Measurements from ENCODE around the gene INPP5J.
A peak's percentile ranks its signal among the peaks of the same experiment; 100 is the strongest.

INPP5J gene

DNA sequence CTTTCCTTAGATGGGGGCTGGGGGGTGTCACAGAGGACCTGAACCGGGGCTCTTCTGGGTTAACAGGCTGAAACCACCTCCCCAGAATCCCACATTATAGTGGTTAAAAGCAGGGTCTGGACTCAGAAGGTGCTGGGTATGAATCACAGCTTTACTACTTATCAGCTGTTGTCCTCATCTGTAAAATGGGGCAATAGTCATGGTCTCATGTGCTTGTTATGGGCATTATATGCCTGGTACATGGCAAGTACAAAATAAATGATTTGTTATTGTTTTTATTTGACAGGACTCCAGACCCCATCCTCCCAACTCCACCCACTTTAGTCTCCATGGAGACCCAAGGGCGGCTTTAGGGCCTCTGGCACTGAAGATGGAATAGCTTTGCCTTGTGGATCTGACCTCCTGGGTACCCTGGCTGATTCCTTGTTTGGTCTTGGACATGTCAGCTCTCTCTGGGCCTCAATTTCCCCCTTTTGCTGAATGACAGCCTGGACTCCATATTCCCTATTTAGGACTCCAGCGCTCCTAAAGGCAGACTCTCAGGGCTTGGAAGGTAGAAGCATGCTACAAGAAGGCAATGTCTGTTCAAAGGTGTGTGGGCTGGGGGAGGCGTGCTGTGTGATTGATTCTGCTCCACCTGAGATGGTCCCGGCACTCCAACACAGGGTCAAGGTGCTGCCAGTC lies 42.5 kb upstream of the INPP5J start:
- no peak overlapping the region for H3K27ac ChIP-seq
- peaks cover 30 to 42% of the 10 kb centered on the region in 2 experiments for H3K4me1 ChIP-seq (ENCODE audit: control insufficient read depth in 1 of 2, insufficient read depth in 1 of 2, low read depth in 1 of 2, low read length in 1 of 2)
- TF ChIP-seq, protein P1, sequence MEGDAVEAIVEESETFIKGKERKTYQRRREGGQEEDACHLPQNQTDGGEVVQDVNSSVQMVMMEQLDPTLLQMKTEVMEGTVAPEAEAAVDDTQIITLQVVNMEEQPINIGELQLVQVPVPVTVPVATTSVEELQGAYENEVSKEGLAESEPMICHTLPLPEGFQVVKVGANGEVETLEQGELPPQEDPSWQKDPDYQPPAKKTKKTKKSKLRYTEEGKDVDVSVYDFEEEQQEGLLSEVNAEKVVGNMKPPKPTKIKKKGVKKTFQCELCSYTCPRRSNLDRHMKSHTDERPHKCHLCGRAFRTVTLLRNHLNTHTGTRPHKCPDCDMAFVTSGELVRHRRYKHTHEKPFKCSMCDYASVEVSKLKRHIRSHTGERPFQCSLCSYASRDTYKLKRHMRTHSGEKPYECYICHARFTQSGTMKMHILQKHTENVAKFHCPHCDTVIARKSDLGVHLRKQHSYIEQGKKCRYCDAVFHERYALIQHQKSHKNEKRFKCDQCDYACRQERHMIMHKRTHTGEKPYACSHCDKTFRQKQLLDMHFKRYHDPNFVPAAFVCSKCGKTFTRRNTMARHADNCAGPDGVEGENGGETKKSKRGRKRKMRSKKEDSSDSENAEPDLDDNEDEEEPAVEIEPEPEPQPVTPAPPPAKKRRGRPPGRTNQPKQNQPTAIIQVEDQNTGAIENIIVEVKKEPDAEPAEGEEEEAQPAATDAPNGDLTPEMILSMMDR (IDR thresholded peaks at IDR 0.05) = no peak
- H3K27me3 ChIP-seq = peaks cover 4% of the 10 kb centered on the region
- H3K4me3 ChIP-seq (ENCODE audit: low read depth in 1 of 2, low read length in 1 of 2) = peak overlapping the region; percentile 63 to 65
- H3K9me3 ChIP-seq = no peaks in the 10 kb centered on the region
- no peaks in the 10 kb centered on the region for H3K36me3 ChIP-seq

DNA sequence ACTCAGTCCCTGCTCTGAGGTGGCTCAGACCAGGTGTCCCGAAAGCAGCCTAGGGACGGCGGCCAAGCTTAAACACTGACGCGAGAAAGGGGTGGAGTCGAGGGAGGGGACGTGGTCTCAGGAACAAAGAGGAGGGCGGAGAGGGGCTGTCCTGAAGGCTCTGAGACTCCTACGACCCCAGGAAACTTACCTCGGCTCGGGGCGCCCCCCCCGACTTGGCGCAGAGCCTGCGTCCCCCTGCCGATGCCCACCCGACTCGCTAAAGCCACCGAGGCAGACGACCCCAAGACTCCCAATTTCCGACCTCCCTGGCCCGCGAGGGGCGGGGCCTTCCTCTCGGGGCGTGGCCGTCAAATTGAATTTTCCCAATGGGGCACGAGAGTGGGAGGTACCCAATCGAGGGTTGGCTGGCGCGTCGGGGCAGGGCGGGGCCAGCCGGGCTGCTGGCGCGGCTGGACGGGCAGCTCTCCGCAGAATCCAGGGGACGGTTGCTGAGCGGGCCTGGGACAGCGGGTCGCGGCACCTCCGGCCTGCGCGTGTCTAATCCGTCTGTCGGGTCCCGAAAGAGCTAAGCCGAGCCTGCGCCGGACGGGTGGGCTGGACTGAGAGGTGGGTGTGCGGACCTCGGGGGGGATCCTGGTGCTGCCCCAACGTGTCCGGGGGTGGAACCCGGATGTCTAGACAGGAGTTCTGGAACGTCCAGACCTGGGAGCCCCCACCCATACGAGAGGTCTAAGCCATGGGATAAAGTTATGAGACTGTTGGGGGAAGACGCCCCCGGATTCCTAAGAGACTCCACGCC lies 41.7 kb upstream of the INPP5J start, which contains the start of gene SMTN:
Gene SMTN (plus strand): TSS at position 471 of the 802 bp plus-strand sequence. CDS start 1,941 bp downstream, outside the sequence.
- Histone ChIP-seq H3K27ac (no peak within 1 kb of the TSS), H3K9me3 (no peaks in the 10 kb centered on the region), H3K27me3 (peaks cover 4% of the 10 kb centered on the region), H3K4me1 (ENCODE audit: control insufficient read depth in 1 of 2, insufficient read depth in 1 of 2, low read depth in 1 of 2, low read length in 1 of 2) (peaks cover 36 to 46% of the 10 kb centered on the region in 2 experiments), H3K4me3 (ENCODE audit: low read depth in 1 of 2, low read length in 1 of 2) (peak within 1 kb of the TSS; percentile 63 to 65), H3K36me3 (no peaks in the 10 kb centered on the region)
- TF ChIP-seq, protein P1 (IDR thresholded peaks at IDR 0.05) = no peak

DNA sequence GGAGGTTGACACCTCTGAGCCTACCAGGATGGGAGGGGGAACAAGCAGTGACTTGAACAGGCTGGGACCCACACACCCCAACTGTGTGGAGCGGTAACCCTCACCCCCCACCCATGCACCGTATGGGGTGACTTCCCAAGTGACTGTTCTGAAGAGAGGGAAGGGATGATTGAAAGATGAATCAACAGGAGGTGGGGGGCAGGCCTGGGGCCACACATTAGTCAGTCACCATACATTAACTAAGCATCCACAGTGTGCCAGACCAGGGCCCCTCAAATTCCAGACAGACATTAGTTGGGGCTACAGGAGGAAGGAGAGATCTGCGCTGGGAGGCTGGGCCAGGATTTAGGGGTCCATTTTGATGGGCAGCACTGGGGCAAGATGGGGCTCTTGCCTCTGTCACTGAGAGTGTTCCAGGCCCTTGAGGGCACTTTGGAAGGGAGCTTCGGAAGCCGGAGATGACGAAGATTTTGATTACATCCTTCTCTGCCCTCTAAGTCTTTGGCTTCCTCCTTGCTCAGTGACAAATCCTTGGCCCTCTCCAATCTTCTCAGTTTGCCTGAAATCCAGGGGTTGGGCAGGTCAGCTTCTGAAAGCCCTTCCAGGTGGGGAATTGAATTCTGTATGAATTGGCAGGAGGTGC lies 40.7 kb upstream of the INPP5J start:
- H3K4me1 ChIP-seq (ENCODE audit: control insufficient read depth in 1 of 2, insufficient read depth in 1 of 2, low read depth in 1 of 2, low read length in 1 of 2) = peaks cover 36 to 46% of the 10 kb centered on the region in 2 experiments
- no peak overlapping the region for H3K27ac ChIP-seq
- TF ChIP-seq, protein P1 (IDR thresholded peaks at IDR 0.05) = no peak
- peaks cover 4% of the 10 kb centered on the region for H3K27me3 ChIP-seq
- no peaks in the 10 kb centered on the region for H3K9me3 ChIP-seq
- no peaks in the 10 kb centered on the region for H3K36me3 ChIP-seq
- peak overlapping the region; percentile 63 to 65 for H3K4me3 ChIP-seq (ENCODE audit: low read depth in 1 of 2, low read length in 1 of 2)

DNA sequence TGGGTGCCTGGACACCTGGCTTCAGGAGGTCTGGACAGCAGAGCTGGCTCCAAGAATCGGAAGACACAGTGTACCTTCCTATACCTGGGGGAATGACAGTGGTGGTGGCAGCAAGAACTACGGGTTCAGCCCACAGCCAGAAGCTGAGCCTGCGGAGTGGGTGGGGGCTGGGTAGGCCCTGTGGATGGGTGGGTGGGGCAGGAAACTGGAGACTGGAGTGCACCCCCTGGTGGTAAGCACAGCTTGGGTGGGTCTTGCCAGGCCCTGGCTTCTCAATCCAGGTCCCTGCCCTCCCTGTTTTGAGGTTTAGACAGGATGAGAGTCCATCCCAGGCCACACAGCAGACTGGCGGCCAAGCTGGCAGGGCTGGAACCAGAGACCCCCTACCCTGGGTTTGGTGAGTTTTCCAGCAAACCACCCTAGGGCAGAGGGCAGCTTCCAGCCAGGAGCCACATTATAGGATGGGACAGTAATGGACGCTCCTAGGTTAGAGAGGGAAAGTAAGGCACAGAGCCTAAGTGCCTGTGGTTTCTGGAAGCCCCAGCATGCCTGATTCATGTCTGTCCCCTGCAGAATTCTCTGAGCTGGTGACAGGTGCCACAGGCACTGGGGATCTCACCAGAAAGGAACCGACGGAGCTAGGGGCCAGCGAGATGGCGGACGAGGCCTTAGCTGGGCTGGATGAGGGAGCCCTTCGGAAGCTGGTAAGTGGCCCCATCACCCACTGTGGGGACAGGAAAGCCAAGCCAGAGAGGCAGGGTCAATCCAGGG lies 40.0 kb upstream of the INPP5J start:
- no peak overlapping the region for H3K27ac ChIP-seq
- no peaks in the 10 kb centered on the region for H3K9me3 ChIP-seq
- peaks cover 4% of the 10 kb centered on the region for H3K27me3 ChIP-seq
- TF ChIP-seq, protein P1 (IDR thresholded peaks at IDR 0.05) = no peak
- no peaks in the 10 kb centered on the region for H3K36me3 ChIP-seq
- no peak overlapping the region for H3K4me3 ChIP-seq (ENCODE audit: low read depth in 1 of 2, low read length in 1 of 2)
- peaks cover 36 to 46% of the 10 kb centered on the region in 2 experiments for H3K4me1 ChIP-seq (ENCODE audit: control insufficient read depth in 1 of 2, insufficient read depth in 1 of 2, low read depth in 1 of 2, low read length in 1 of 2)

DNA sequence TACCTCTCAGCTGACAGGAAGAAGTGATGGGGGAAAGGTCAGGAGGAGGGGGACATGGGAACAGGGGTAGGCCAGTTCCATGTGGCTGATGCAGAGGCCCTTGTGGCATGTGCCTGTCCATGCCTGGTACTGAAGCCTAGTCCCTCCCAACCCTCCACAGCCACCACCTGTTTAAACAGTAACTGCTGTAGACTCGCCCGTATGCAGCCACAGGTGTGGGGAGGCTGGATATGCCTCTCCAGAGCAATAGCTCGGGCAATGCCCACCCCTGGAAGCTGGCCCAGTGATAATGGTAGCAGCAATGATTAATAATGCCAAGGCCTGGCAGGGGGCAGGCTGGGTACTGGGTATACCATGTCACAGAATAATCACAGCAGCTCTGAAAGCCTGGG lies 39.4 kb upstream of the INPP5J start:
- H3K4me3 ChIP-seq (ENCODE audit: low read depth in 1 of 2, low read length in 1 of 2) = no peak overlapping the region
- peaks cover 6% of the 10 kb centered on the region for H3K36me3 ChIP-seq
- H3K9me3 ChIP-seq = no peaks in the 10 kb centered on the region
- H3K27me3 ChIP-seq = peaks cover 4% of the 10 kb centered on the region
- H3K27ac ChIP-seq = no peak overlapping the region
- peaks cover 36 to 46% of the 10 kb centered on the region in 2 experiments for H3K4me1 ChIP-seq (ENCODE audit: control insufficient read depth in 1 of 2, insufficient read depth in 1 of 2, low read depth in 1 of 2, low read length in 1 of 2)
- TF ChIP-seq, protein P1 (IDR thresholded peaks at IDR 0.05) = no peak

Data from neutrophil (primary cell).